ENCODE data around the gene DAAM1.
A peak's percentile ranks its signal among the peaks of the same experiment; 100 is the strongest.

The DAAM1 gene

DNA sequence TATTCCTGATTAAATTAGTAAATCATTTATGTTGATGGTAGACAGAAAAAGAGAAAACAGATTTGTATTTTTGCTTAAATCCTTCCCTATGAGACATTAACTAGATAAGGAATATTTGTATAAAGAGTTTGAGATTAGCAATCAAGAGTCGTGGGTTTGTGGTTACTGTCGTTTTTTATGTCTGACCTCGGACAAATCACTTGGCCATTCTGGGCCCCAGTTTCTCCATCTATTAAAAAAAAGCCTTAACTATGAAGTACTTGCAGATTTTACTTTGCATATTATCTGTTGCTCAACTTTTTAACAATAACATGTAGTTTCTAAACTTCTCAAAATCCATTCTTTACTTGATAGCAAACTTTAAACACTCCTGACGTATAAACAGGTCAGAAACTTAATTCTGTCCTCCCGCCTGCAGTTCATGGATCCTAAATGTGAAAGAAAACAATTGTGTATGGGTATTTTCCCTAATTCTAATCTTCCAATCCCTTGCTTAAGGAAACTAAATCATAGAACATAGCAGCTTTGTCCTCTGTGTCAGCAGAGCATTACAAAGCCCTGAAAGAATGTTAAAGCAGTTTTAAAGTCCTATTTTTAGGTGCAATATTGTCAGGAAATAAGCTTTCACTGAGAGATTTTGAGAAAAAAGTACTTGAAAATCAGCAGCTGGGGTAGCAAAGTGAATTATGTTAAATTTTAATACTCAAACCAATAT, 158.5 kb downstream of the DAAM1 start:
- DNase-seq: no peak

DNA sequence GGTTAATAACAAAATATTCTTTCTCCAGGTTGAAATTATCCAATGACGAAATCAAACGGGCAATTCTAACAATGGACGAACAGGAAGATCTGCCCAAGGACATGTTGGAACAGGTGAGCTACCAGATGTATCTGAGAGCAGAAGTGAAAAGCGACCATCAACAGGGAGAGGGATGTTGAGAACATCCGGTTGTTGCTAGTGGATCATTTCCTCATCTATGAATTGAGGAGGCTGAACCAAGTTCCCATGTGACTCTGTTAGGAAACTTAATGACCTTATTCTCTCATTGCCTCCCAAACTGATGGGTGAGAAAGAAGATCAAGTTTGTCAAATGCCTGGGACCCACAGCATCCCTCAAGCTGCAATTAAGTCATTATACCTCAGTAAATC, 159.0 kb downstream of the DAAM1 start:
- DNase-seq: no peak

DNA sequence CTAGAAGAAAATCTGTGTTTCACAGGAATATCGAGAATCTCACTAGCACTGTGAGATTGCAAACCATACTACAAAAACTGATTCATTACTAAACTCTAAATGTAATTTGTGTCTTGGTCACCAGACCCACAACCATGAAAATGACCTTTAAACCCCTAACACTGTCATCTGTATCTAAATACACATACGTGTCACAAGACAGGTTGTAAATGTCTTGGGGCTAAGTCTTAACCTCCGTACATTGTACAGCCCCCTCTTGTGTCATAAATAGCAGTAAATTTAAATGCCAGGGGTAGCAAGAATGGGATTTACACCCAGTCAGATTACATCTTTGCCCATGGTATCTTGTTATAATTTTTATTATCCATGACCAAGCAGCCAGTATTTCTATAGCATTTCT, 159.4 kb downstream of the DAAM1 start:
- DNase-seq: no peak

GRCh38 chr14:59349258-59349701, 160.8 kb downstream of the DAAM1 start:
- no peak for DNase-seq

- DNase-seq: no peak
Measured at GRCh38 chr14:59352961-59353360, 164.5 kb downstream of the DAAM1 start.

DNA sequence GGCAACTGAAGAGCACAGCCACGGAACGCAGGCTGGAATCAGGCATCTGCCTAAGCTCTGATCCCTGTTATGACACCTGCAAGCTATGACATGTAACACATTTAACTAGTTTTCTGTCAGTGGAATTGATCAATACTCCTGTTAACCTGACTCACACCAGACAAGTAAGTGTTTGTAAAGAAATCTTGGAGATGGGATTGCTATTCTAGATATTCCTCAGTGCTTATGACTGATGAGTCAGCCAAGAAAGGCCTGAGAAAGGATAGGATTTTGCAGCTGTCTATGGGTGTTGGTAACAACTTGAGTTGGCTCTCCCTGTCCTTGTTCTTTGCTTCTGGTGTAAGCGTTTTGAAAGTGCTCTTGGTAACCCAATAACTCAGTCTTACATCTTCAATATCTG, 166.2 kb downstream of the DAAM1 start:
- no peak for DNase-seq

- no peak for DNase-seq
Measured at GRCh38 chr14:59355091-59355490, 166.6 kb downstream of the DAAM1 start.

- no peak for DNase-seq
Measured at GRCh38 chr14:59356312-59356711, 167.8 kb downstream of the DAAM1 start.

GRCh38 chr14:59356767-59357166, 168.3 kb downstream of the DAAM1 start:
- DNase-seq: no peak

GRCh38 chr14:59358102-59358501, 169.6 kb downstream of the DAAM1 start:
- DNase-seq: no peak

- DNase-seq: no peak
Measured at GRCh38 chr14:59358784-59359183, 170.3 kb downstream of the DAAM1 start.

GRCh38 chr14:59359431-59360124, 171.1 kb downstream of the DAAM1 start:
- no peak for DNase-seq

GRCh38 chr14:59360233-59360632, 171.8 kb downstream of the DAAM1 start:
- no peak for DNase-seq

DNA sequence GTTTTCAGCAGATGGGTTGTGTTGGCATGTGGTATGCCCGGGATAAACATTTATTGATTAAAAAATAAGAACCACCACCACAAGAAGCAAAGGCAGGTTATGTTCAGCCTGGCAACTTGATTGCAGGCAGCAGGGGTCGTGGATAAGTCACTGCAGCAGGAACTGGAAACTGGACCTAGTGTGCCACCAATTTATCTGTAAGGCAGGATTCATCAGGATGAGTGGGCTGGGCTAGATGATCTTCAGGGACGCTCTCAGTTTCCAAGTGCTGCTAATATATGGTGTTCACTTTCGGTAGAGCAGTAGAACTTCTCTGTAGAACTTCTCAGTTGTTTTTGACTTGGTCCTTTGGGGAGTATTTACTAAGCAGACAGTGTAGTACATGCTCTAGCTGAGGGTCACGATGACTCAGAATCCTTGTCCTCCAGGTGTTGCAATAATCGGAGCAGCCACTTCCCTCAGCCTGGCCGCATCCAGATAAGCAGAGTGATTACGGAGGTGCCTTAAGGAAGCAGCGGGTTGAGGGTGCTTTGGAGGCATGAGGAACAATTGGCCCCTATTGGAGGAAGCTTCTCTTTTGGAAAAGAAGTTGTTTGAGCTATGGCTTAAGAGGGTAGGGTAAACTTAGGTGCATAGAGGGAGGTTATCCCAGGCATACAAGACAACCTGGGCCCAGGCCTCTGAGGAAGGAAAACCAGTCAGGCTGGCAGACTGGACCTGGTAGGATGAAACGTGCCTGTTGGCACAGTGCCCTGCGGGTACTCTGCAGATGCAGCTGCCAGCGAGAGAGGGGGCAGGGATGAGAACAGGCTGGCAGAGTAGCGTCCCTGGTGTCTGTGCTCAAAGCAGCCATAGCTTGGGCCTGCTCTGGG, 172.7 kb downstream of the DAAM1 start:
- DNase-seq: no peak

- peak; percentile 3 for DNase-seq
Measured at GRCh38 chr14:59362513-59362912, 174.0 kb downstream of the DAAM1 start.

GRCh38 chr14:59363531-59364226, 175.2 kb downstream of the DAAM1 start:
- no peak for DNase-seq

- DNase-seq: no peak
Measured at GRCh38 chr14:59370158-59370742, 181.8 kb downstream of the DAAM1 start.

GRCh38 chr14:59371771-59372170, 183.3 kb downstream of the DAAM1 start:
- DNase-seq: no peak

GRCh38 chr14:59374048-59374447, 185.6 kb downstream of the DAAM1 start:
- DNase-seq: no peak

- no peak for DNase-seq
Measured at GRCh38 chr14:59376686-59377085, 188.2 kb downstream of the DAAM1 start.

DNA sequence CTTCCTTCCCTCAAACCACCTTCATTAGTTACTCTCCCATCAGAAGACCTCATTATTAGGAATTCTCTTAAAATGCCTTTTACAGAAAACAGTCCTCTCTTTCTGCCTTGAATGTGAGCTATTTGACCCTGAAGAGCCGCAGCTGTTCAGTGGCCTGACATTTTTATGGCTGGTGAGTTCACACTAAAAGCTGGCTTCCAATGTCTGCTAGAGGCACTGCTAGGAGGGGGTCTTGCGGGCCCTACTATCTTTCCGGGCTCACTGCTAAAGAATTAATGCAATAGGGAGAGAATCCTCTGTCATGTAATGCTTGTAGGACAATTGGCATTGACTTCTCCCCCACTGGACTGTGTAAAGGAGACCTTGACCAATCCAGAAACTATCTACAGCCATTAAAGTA, 189.0 kb downstream of the DAAM1 start:
- no peak for DNase-seq

GRCh38 chr14:59377991-59378601, 189.6 kb downstream of the DAAM1 start:
- DNase-seq: no peak
